HPDE6-E6E7 (cell line): ENCODE data around the gene MRPL49.
"Not testable (repeated sequence)": the region's sequence is repeated elsewhere in the genome, so short reads cannot be mapped to it uniquely, and the experiment has no call there.

ENCODE experiments used
- DNase-seq: peaks from one replicate; pipeline ENCODE4 v3.0.0; 2011; ENCODE audit warnings: missing footprints; ENCODE audit errors: extremely low spot score

MRPL49 gene

GRCh38 chr11:65117206-65118096 lies 4.7 kb upstream of the MRPL49 start, which contains the start of gene ZNHIT2:
ZNHIT2 (minus strand) TSS chr11:65117701; CDS start chr11:65117653, 48 bp downstream.
- DNase-seq: peak; percentile 84

- DNase-seq: no peak
Measured at GRCh38 chr11:65118097-65118837, 3.9 kb upstream of the MRPL49 start.

GRCh38 chr11:65118891-65119669 lies 3.0 kb upstream of the MRPL49 start:
- DNase-seq: not testable (repeated sequence)

GRCh38 chr11:65119670-65119995 lies 2.5 kb upstream of the MRPL49 start:
- DNase-seq: no peak

- DNase-seq: no peak
Measured at GRCh38 chr11:65120831-65121230, 1.3 kb upstream of the MRPL49 start.

GRCh38 chr11:65121447-65121864 lies 665 bp upstream of the MRPL49 start:
- DNase-seq: no peak

GRCh38 chr11:65124480-65125196 lies 2.5 kb downstream of the MRPL49 start:
- no peak for DNase-seq

GRCh38 chr11:65125197-65126056 lies 3.3 kb downstream of the MRPL49 start:
- no peak for DNase-seq

- no peak for DNase-seq
Measured at GRCh38 chr11:65126624-65127274, 4.6 kb downstream of the MRPL49 start.

GRCh38 chr11:65127473-65128181 lies 5.5 kb downstream of the MRPL49 start:
- DNase-seq: no peak

- no peak for DNase-seq
Measured at GRCh38 chr11:65128182-65129145, 6.3 kb downstream of the MRPL49 start.

GRCh38 chr11:65129649-65130441 lies 7.7 kb downstream of the MRPL49 start:
- DNase-seq: no peak

- no peak for DNase-seq
Measured at GRCh38 chr11:65130631-65131416, 8.7 kb downstream of the MRPL49 start.

- DNase-seq: no peak
Measured at GRCh38 chr11:65131417-65131776, 9.3 kb downstream of the MRPL49 start.

GRCh38 chr11:65131895-65132237 lies 9.7 kb downstream of the MRPL49 start:
- no peak for DNase-seq

- no peak for DNase-seq
Measured at GRCh38 chr11:65132238-65132987, 10.3 kb downstream of the MRPL49 start.
